SK-N-MC (cell line): ENCODE measurements around the gene SAMHD1.

Experiments
- DNase-seq: peaks from one replicate; pipeline ENCODE4 v3.0.0-alpha.2; 2011; ENCODE audit warnings: low read depth, low spot score
- H3K27ac ChIP-seq: fragments of 200-600 bp; sonication (generic); 2 replicates; pipeline ENCODE4 v1.5.1; 2016; ENCODE audit warnings: mixed run types
- H3K36me3 ChIP-seq: fragments of 200-600 bp; sonication (generic); 2 replicates; pipeline ENCODE4 v1.6.1; 2017; ENCODE audit warnings: antibody characterized with exemption, low read length, mixed read lengths; ENCODE audit not compliant: insufficient read depth
- H3K4me3 ChIP-seq: fragments of 200-600 bp; sonication (generic); 2 replicates; pipeline ENCODE4 v1.5.1; 2016
- H3K9ac ChIP-seq: fragments of 200-600 bp; sonication (generic); 2 replicates; pipeline ENCODE4 v1.8.0; 2017; ENCODE audit warnings: mixed run types, mixed read lengths; ENCODE audit not compliant: insufficient read length
- H3K9me3 ChIP-seq: fragments of 200-600 bp; sonication (generic); 2 replicates; pipeline ENCODE4 v1.6.1; 2017; ENCODE audit warnings: low read depth, mild to moderate bottlenecking, antibody characterized with exemption, low read length, moderate library complexity, mixed read lengths
- EZH2 ChIP-seq: fragments of 200-600 bp; sonication (generic); IDR thresholded peaks from one replicate; pipeline ENCODE4 v1.6.1; 2017; ENCODE audit warnings: antibody characterized with exemption
- FOXP2 ChIP-seq: optimal IDR thresholded peaks from 2 replicates; pipeline ENCODE3; 2011; ENCODE audit warnings: mild to moderate bottlenecking, moderate library complexity; ENCODE audit not compliant: insufficient read depth; ENCODE audit errors: extremely low read length, control extremely low read depth
- POLR2AphosphoS5 ChIP-seq: IDR thresholded peaks from 2 replicates; pipeline ENCODE4 v1.6.1; 2012; ENCODE audit warnings: mild to moderate bottlenecking, low read depth, low read length, borderline replicate concordance

SAMHD1 gene

GRCh38 chr20:36904690-36905089 is 46.8 kb downstream of the SAMHD1 start:
- Histone ChIP-seq H3K9me3 (no peaks in the 10 kb centered on the region), H3K36me3 (no peaks in the 10 kb centered on the region), H3K27ac (no peak overlapping the region), H3K4me3 (no peak overlapping the region), H3K9ac (no peak overlapping the region)
- no peak for DNase-seq
- TF ChIP-seq EZH2: no peak
- TF ChIP-seq POLR2AphosphoS5: no peak
- no peak for TF ChIP-seq FOXP2

DNA sequence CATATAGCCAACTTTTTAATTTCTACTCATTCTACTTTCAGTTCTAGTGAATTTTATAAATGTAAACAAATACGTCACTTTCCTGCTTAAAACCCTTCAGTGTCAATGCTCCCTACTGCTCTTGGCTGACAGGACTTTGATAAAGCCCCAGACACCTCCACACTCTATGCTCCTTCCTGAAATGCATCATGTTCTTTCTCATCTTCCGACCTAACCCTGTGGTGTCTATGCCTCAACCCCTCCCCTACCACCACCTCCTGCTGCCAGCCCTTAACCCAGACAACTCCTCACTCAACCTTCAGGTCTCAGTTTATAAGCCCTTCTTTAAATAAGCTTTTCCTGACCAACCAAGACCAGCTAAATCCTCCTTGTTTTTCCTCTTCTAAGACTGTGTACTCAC is 56.5 kb downstream of the SAMHD1 start:
- TF ChIP-seq POLR2AphosphoS5: no peak
- no peak for TF ChIP-seq EZH2
- no peak for TF ChIP-seq FOXP2

GRCh38 chr20:36893801-36894200 is 57.7 kb downstream of the SAMHD1 start:
- Histone ChIP-seq H3K9ac (no peak overlapping the region), H3K4me3 (no peak overlapping the region), H3K36me3 (no peaks in the 10 kb centered on the region), H3K9me3 (no peaks in the 10 kb centered on the region), H3K27ac (no peak overlapping the region)
- no peak for DNase-seq
- no peak for TF ChIP-seq EZH2
- TF ChIP-seq POLR2AphosphoS5: no peak
- TF ChIP-seq FOXP2: no peak

More for the DNA sequence above, 56.5 kb downstream of the SAMHD1 start:
- no peaks in the 10 kb centered on the region for H3K9me3 ChIP-seq
- no peak overlapping the region for H3K4me3 ChIP-seq
- H3K36me3 ChIP-seq: no peaks in the 10 kb centered on the region
- H3K27ac ChIP-seq: no peak overlapping the region
- H3K9ac ChIP-seq: no peak overlapping the region
- no peak for DNase-seq

DNA sequence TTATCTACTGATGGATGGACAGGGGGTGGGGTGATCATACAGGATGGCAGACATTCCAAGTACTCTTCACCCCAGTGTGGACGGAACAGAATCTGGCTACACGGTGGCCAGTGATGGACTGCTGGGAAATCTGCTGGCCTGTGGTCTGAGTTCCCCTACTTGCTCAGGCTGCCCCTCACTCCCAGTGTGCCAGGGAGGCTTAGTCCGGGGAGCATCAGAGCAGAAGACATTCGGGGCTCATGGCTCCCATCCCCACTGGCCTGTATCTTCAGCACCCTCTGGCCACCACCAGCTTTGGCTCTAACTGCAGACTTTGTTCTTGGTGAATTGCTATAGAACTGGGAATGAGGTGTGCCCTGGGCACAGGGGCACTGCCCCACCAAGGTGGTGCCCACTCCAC is 60.3 kb downstream of the SAMHD1 start:
- no peak for TF ChIP-seq POLR2AphosphoS5
- no peak for TF ChIP-seq FOXP2
- TF ChIP-seq EZH2: no peak
- Histone ChIP-seq H3K9me3 (no peaks in the 10 kb centered on the region), H3K9ac (no peak overlapping the region), H3K4me3 (no peak overlapping the region), H3K36me3 (no peaks in the 10 kb centered on the region), H3K27ac (no peak overlapping the region)
- DNase-seq: no peak

DNA sequence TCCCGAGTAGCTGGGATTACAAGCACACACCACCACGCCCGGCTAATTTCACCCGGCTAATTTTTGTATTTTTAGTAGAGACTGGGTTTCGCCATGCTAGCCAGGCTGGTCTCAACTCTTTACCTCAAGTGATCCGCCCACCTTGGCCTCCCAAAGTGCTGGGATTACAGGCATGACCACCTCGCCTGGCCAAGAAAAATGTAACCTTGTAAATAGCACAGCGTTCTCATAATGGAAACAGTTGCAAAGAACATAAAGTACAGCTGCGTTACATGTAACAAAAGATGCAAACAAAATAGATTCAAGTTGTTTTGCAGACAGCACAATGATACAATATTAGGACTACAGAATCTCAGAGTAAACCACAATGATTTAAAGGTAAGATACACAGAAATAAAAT is 60.9 kb downstream of the SAMHD1 start:
- Histone ChIP-seq H3K36me3 (no peaks in the 10 kb centered on the region), H3K4me3 (no peak overlapping the region), H3K9ac (no peak overlapping the region), H3K9me3 (no peaks in the 10 kb centered on the region), H3K27ac (no peak overlapping the region)
- DNase-seq: no peak
- TF ChIP-seq POLR2AphosphoS5 (no peak), EZH2 (no peak), FOXP2 (no peak)

DNA sequence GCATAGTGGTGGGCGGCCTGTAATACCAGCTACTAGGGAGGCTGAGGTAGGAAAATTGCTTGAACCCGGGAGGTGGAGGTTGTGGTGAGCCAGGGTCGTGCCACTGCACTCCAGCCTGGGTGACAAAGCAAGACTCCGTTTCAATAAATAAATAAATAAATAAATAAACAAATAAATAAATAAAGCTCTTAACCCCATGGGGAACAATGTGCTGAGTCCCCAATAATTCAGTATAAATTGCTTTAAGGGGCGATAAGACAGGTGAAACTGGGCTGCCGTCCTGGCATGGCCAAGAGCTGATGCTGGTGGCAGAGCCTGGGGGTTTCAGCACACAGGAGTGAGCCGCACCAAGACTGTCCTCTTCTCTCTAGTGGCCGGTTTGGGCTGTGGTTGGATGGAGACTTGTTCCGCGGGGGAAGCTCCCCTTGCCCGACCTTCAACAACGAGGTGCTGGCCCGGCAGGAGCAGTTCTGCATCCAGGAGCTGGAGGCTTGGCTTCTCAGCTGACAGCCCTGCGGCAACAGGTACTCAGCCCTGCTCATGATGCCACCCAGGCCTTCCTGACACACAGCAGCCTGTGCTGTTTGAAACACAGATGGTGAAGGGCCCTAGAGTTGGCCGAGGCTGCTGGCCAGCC is 62.5 kb downstream of the SAMHD1 start:
- Histone ChIP-seq H3K27ac (no peak overlapping the region), H3K4me3 (no peak overlapping the region), H3K9me3 (no peaks in the 10 kb centered on the region), H3K36me3 (no peaks in the 10 kb centered on the region), H3K9ac (no peak overlapping the region)
- DNase-seq: no peak
- TF ChIP-seq EZH2 (no peak), POLR2AphosphoS5 (no peak), FOXP2 (no peak)

GRCh38 chr20:36887752-36888090 is 63.8 kb downstream of the SAMHD1 start:
- no peak for DNase-seq
- Histone ChIP-seq H3K4me3 (no peak overlapping the region), H3K9me3 (no peaks in the 10 kb centered on the region), H3K9ac (peak overlapping the region; percentile 20), H3K36me3 (no peaks in the 10 kb centered on the region), H3K27ac (no peak overlapping the region)
- TF ChIP-seq POLR2AphosphoS5: no peak
- TF ChIP-seq EZH2: no peak
- no peak for TF ChIP-seq FOXP2

- Histone ChIP-seq H3K4me3 (no peak overlapping the region), H3K36me3 (no peaks in the 10 kb centered on the region), H3K9me3 (no peaks in the 10 kb centered on the region), H3K9ac (no peak overlapping the region), H3K27ac (no peak overlapping the region)
- no peak for TF ChIP-seq POLR2AphosphoS5
- no peak for TF ChIP-seq FOXP2
- no peak for TF ChIP-seq EZH2
- DNase-seq: peak; percentile 30
Measured at GRCh38 chr20:36886859-36887751, 64.4 kb downstream of the SAMHD1 start.
